GM21737 (cell line): ENCODE results near the gene KCND2.

Experiments used
- ATAC-seq: cut with Tn5 transposase; IDR thresholded peaks from one replicate; pipeline ENCODE4 v1.9.1; 2021; ENCODE audit warnings: mild to moderate bottlenecking, moderate library complexity; ENCODE audit not compliant: unreplicated experiment

The KCND2 gene

DNA sequence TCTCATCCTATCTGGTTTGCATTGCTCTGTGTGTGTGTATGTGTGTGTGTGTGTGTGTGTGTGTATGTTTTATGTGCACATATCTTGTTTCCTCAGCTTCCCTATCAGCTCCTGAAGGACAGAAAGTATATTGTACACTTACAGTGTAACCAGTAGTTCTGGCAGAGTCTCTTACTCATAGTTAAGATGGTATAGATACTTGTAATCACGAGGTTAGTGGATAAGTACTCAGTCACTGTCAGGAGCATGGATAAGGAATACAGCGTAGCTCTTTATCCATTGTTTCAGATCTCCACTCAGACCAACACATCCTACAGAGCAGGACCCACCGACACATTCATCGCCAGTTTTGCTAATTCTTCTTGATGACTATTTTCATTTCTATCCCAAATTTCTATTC is 309.9 kb downstream of the KCND2 start:
- ATAC-seq = no peak

DNA sequence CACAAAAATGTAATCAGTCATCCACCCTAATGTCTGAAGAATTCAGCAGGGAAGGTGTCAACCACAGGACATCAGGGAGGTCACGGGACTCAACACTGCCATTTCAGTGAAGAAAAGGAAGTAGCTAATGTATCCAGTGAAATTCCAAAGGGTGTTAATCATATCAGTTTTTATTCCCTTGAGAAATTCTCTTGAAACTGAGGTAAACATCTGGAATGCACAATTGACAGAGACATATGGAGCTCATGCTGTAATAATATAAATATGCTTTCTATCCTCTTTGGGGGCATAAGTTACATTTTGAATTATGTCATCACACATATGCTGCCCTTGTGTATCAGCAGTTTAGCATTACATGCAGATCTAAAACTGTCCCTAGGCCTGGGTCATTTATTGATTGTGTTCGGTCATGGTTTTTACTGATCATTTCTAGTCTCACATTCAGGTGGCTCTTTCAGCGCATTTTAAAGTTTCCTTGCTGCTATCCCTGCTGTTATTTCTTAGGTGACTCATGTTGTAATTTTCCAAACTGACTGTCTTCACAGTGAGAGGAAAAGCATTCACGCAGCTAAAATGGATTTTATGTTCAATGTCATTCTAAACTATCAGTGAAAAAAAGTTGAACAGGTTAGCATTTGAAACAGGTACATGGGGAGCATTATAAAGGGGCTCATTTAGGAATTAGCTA is 311.1 kb downstream of the KCND2 start:
- no peak for ATAC-seq

DNA sequence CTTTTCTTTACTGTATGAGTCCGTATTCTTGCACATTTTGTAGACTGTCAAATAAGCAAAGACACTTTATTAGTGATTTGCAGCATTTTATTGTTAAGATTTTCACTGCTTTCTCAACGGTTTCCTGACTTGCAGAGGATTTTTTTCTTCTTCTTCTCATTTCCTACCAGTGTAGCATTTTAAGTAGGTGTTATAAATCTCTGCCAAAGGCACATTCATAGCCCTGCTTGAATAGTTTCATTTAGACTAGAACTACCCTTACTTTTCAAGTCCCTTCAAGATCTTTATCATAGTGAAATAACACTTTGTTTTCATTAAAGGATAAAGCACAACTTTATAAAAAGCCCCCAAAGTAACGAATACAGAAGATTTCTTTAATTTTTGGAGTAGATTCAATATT is 313.6 kb downstream of the KCND2 start:
- ATAC-seq = no peak

DNA sequence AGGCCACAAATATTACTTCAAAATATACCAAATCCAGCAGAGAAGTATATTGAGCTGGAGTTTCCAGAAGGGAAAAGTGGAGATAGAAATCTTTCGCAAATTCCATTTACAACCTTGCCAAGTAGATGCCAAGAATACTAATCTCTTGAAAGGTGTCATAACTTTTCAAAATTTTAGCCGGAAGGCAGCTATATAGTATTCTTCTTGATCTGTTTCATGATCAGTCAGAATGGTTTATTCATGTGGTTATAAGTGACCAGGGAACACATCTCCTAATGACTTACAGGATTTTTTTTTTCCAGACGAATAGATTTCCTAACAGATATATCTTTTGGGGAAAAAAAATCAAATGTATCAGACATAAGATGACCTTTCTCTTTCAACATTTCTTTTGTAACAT is 314.3 kb downstream of the KCND2 start:
- no peak for ATAC-seq

- ATAC-seq = no peak
These were observed 315.4 kb downstream of the KCND2 start for GRCh38 chr7:120588416-120588815.

GRCh38 chr7:120588862-120589261 is 315.9 kb downstream of the KCND2 start:
- ATAC-seq = no peak

DNA sequence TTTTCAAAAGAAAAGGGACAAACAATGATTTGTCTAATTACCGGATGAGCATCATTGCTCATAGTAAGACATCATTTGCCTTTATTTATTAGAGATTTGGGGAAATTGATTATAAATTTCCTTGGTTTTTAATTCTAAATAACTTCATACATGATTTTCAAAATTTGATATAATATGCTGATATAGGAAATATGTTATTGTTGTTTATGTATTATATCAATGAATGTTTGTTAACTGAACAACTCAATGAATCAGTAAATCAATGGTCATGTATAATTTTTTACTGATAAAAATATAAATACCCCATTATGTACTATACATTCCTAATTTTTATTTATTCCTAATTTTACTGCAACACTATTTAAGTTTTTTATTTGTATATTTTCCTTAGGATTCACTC is 327.6 kb downstream of the KCND2 start:
- no peak for ATAC-seq

DNA sequence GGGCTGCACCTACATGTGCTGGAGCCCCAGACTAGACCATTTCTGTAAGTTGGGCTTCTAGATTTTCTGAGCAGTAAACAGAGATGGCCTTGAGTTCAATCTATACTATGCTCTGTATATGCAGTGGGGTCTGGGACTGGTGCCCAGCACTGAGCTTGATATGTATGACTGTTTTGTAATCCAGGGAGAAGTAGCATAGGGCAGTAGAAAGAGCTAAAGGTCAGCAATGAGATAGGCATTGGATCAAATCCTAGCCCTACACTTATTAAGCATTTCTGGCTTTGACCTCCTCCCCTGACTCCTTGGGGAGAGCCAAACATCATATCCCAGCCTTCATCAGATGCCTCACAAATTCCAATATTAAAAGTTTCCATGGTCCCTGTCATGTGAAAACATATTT is 330.4 kb downstream of the KCND2 start:
- no peak for ATAC-seq

- ATAC-seq = no peak
These were observed 336.3 kb downstream of the KCND2 start for GRCh38 chr7:120609136-120609753.

DNA sequence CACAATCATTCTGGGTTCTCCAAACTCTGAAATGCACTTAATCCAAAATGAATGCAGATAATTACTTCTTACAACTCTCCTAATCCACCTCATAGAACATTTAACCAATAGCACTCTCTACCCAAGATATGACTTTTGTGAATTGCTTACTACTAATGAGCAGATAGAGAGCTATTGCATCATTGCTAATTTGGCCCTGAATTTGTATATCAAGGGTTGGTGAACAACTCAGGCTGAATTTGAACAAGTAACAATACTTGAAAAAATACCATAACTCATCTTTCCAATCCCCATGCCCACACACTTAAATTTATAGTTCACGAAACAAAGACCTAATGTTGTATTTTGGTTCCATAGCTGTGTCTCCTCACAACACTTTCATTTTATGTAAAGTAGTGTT is 339.0 kb downstream of the KCND2 start:
- no peak for ATAC-seq

DNA sequence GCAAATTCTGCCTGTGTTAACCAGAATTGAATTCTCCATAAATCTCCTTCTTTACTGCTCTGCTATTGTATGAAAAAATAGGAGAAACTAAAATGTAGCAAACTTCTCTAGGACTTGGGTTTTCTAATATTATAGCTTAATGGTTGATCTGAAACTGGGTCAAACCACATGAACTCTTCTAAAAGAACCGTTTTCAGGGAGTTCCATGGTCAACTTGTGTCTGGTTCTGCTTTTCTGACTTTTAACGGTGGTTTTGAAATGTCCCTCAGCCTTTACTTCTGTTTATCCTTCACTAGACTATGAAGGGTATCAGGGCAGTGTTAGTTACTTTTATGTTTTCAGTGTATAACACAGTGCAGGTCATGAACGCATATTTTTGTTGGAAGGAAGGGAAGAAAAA is 342.7 kb downstream of the KCND2 start:
- ATAC-seq = no peak

DNA sequence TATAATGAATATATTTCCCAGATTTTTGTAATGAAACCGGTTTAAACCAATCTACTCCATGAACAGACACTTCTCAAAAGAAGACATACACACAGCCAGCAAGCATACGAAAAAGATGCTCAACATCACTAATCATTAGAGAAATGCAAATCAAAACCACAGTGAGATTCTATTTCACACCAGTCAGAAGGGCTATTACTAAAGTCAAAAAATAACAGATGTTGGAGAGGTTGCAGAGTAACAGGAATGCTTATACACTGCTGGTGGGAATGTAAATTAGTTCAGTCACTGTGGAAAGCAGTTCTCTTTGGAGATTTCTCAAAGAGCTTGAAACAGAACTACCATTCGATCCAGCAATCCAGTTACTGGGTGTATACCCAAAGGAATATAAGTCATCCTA is 344.3 kb downstream of the KCND2 start:
- ATAC-seq = no peak

GRCh38 chr7:120628251-120628650 is 355.3 kb downstream of the KCND2 start:
- no peak for ATAC-seq

- ATAC-seq = no peak
These were observed 366.9 kb downstream of the KCND2 start for GRCh38 chr7:120639884-120640283.

DNA sequence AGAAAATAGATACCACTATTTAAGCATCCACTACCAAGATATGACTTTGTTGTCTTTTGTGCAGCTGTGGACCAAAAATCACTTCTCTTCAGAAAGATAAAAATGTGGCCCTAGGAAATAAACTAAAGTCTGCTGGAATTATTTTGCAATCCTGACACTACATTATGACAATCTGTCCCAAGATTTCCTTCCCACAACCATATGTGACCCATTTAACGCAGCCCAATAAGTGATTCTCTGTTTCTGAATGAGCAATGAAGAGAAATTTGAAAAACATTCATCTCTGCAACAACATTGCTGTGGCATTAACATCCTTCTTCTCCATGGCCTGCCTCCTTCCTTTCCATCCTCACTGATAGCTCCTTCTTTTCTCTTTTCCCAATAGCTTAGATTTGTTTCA is 373.0 kb downstream of the KCND2 start:
- ATAC-seq = no peak

DNA sequence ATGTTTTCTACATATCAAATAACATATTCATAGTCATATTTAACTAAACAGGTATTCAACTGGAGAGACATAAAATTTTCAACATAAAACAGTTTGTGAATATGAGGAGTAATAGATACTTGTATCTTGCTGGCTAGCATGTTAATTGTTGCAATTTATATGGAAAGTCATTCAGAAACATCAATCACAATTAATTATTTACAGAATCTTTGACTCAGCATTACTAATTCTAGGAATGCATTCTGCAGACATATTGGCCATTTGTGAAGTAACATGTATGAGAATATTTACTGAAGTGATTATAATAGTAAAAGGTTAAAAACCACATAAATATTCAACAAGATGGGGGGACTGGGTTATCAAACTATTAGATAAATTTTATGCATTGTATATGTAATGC is 381.3 kb downstream of the KCND2 start:
- no peak for ATAC-seq

DNA sequence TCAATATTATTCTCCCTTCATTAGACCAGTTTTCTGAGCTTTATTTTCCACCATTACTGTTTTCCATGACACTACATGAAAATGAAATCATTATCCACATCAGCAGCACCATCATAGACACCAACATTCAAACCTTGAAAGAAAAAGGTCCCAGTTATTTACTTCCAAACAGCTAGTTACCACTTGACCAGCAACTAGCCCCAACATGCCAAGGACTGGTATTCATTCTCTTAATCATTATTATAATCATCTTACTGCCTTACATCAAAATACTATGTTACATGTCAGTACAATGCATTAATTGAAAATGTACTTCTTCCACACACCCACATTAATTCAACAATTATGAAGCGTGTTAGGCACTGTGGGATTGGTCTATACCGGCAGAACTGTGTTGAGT is 385.5 kb downstream of the KCND2 start:
- no peak for ATAC-seq

DNA sequence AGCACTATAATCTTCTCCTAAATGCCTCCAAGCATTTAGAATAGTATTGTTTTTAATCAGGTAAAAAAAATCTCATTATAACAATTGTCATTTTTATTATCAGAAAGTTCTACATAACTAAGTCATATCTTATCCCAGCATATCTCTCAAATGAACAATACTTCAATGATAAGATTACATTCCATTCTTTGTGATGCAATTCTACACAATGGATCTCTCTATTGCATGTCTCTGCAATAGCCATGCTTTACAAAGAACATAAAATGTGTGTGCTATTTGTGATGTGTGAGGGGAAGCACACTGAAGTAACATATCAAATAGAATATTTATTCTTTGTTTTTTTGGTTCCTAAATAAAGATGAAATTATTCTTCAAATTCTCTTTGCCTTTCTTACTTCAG is 389.3 kb downstream of the KCND2 start:
- ATAC-seq = no peak

DNA sequence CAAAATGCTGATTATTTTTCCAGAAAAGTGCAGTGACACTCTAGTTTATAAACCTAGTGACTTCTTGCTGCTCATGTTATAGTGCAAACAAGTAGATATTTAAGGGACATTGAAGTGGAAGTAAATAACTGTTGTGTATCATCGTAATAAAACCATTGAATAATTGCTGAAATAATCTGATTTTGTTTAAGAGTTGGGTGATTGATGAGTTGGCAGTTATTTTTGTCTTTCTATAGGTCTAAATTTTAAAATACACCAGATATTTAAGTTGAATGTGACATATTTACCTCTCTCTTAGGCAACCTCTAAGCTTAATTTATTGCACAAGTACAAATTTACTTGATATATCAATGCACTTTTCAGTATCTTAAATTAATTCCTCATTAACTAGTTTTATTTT is 392.1 kb downstream of the KCND2 start:
- ATAC-seq = no peak

DNA sequence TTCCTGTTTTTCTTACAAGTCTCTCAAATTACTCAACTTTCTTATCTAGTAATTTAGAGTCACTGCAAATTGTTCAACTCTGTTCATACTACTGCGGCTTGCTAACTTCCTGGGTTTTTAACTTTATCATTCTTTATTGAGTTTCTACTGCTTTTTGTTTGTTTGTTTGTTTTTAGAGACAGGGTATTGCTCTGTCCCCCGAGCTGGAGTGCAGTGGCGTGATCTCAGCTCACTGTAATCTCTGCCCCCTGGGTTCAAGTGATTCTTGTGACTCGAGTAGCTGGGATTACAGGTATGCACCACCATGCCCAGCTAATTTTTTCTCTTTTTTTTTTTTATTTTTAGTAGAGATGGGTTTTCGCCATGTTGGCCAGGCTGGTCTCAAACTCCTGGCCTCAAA is 402.1 kb downstream of the KCND2 start:
- ATAC-seq = no peak

DNA sequence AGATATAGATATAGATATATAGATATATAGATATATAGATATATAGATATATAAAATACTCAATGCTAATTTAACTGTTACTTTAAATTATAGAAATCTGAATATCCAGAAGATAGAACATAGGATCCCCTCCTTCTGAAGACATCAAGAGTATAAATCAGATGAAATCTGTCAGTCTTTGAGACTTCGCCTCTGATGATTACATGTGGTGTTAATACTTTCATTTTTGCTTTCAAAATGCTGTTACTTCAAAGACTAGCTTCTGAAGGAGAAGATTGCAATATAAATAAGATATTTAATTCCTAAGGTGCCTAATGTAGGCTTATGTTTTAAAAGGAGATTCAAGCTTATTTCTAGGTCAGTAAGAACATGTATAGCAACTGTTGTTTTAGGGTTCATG is 404.6 kb downstream of the KCND2 start:
- ATAC-seq = no peak

GRCh38 chr7:120680985-120681384 is 408.0 kb downstream of the KCND2 start:
- no peak for ATAC-seq

- ATAC-seq = no peak
These were observed 411.5 kb downstream of the KCND2 start for GRCh38 chr7:120684463-120684862.
